ENCODE data around the gene PLCB4. TPM values are rescaled to one million over a fixed set of nuclear protein-coding genes. Genes with fewer than 3 reads are reported as not detected.
"Not testable (repeated sequence)": the region's sequence is repeated elsewhere in the genome, so short reads cannot be mapped to it uniquely, and the experiment has no call there.

PLCB4 gene
- total RNA-seq, 4 donors from 2014 or later = 6.3 to 24.5 (median 10.4) TPM

- no peak overlapping the region for H3K4me3 ChIP-seq
- no peak for TF ChIP-seq EP300 (IDR thresholded peaks at IDR 0.05)
- TF ChIP-seq, protein P1, sequence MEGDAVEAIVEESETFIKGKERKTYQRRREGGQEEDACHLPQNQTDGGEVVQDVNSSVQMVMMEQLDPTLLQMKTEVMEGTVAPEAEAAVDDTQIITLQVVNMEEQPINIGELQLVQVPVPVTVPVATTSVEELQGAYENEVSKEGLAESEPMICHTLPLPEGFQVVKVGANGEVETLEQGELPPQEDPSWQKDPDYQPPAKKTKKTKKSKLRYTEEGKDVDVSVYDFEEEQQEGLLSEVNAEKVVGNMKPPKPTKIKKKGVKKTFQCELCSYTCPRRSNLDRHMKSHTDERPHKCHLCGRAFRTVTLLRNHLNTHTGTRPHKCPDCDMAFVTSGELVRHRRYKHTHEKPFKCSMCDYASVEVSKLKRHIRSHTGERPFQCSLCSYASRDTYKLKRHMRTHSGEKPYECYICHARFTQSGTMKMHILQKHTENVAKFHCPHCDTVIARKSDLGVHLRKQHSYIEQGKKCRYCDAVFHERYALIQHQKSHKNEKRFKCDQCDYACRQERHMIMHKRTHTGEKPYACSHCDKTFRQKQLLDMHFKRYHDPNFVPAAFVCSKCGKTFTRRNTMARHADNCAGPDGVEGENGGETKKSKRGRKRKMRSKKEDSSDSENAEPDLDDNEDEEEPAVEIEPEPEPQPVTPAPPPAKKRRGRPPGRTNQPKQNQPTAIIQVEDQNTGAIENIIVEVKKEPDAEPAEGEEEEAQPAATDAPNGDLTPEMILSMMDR (IDR thresholded peaks at IDR 0.05) = no peak
- no peak for TF ChIP-seq POLR2AphosphoS5 (IDR thresholded peaks at IDR 0.05)
- TF ChIP-seq POLR2A (IDR thresholded peaks at IDR 0.05) = no peak
- no peak overlapping the region for H3K27ac ChIP-seq
- H3K9me3 ChIP-seq = no peaks in the 10 kb centered on the region
- no peaks in the 10 kb centered on the region for H3K4me1 ChIP-seq
- WGBS = 94% methylated on average over 1 of the region's 1 CpG
- no peaks in the 10 kb centered on the region for H3K27me3 ChIP-seq
- DNase-seq (ENCODE audit: low spot score in 2 of 2) = no peak
- H3K36me3 ChIP-seq = no peaks in the 10 kb centered on the region
Observed at GRCh38 chr20:9374480-9374879, 305.6 kb downstream of the PLCB4 start.

DNA sequence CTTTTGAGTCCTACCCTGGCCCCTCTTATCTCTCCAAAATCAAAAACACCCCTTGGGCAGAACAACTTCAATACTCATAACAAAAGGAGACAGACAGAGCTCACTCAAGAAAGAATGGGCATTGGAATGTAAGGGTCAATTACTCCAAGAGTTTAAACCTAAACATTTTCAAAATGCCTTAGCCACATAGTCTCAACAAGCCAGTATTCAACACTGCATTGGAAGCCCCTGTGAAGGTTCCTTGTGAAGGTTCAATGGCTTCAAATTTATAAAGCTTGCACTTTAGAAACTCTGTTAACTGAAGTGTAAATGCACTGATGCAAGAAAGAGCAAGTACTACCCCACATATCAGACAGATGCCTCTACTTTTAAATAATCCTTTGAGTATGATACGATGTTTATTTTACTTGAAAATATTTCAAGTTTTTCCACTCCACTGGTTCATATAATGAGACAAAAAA lies 306.4 kb downstream of the PLCB4 start:
- Histone ChIP-seq H3K27ac (no peak overlapping the region), H3K27me3 (no peaks in the 10 kb centered on the region), H3K4me3 (no peak overlapping the region), H3K4me1 (no peaks in the 10 kb centered on the region), H3K36me3 (no peaks in the 10 kb centered on the region), H3K9me3 (no peaks in the 10 kb centered on the region)
- DNase-seq (ENCODE audit: low spot score in 2 of 2) = no peak
- TF ChIP-seq, protein P1 (IDR thresholded peaks at IDR 0.05) = no peak
- TF ChIP-seq POLR2AphosphoS5 (IDR thresholded peaks at IDR 0.05) = no peak
- no peak for TF ChIP-seq EP300 (IDR thresholded peaks at IDR 0.05)
- no peak for TF ChIP-seq POLR2A (IDR thresholded peaks at IDR 0.05)
- 89% methylated on average over 1 of the region's 1 CpG for WGBS

- no peak overlapping the region for H3K4me3 ChIP-seq
Observed at GRCh38 chr20:9377007-9377406, 308.1 kb downstream of the PLCB4 start.

GRCh38 chr20:9385345-9386310 lies 316.7 kb downstream of the PLCB4 start:
- not testable (repeated sequence) for DNase-seq (ENCODE audit: low spot score in 2 of 2); H3K4me3 ChIP-seq; H3K27ac ChIP-seq; H3K9me3 ChIP-seq; H3K36me3 ChIP-seq; H3K4me1 ChIP-seq; H3K27me3 ChIP-seq
- WGBS = 87% methylated on average over 33 of the region's 61 CpGs

More at GRCh38 chr20:9377007-9377406, 308.1 kb downstream of the PLCB4 start:
- Histone ChIP-seq H3K27me3 (no peaks in the 10 kb centered on the region), H3K4me1 (no peaks in the 10 kb centered on the region), H3K36me3 (no peaks in the 10 kb centered on the region), H3K9me3 (no peaks in the 10 kb centered on the region), H3K27ac (no peak overlapping the region)
- 55% methylated on average over 2 of the region's 2 CpGs for WGBS
- TF ChIP-seq EP300 (IDR thresholded peaks at IDR 0.05) (no peak), POLR2AphosphoS5 (IDR thresholded peaks at IDR 0.05) (no peak), POLR2A (IDR thresholded peaks at IDR 0.05) (no peak)
- TF ChIP-seq, protein P1 (IDR thresholded peaks at IDR 0.05) = no peak
- no peak for DNase-seq (ENCODE audit: low spot score in 2 of 2)

- no peak overlapping the region for H3K4me3 ChIP-seq
- no peaks in the 10 kb centered on the region for H3K9me3 ChIP-seq
- H3K27ac ChIP-seq = no peak overlapping the region
- no peaks in the 10 kb centered on the region for H3K27me3 ChIP-seq
- H3K36me3 ChIP-seq = no peaks in the 10 kb centered on the region
- no peaks in the 10 kb centered on the region for H3K4me1 ChIP-seq
- 86% methylated on average over 8 of the region's 8 CpGs for WGBS
- DNase-seq (ENCODE audit: low spot score in 2 of 2) = no peak
- TF ChIP-seq POLR2AphosphoS5 (IDR thresholded peaks at IDR 0.05) (no peak), POLR2A (IDR thresholded peaks at IDR 0.05) (no peak), EP300 (IDR thresholded peaks at IDR 0.05) (no peak)
- TF ChIP-seq, protein P1 (IDR thresholded peaks at IDR 0.05) = no peak
Observed at GRCh38 chr20:9388160-9388812, 319.4 kb downstream of the PLCB4 start.
